WTC11 (cell line): ENCODE measurements around the gene GANAB. TPM values are rescaled to one million over a fixed set of nuclear protein-coding genes. Genes with fewer than 3 reads are reported as not detected.

Source experiments
- ATAC-seq: fragments of 200-7000 bp; cut with Tn5 transposase; 2 replicates; pipeline ENCODE4 v1.10.0; 2021; ENCODE audit warnings: mild to moderate bottlenecking, moderate library complexity
- CTCF ChIA-PET: fragments of 300-600 bp; sonication (Branson Sonifier 250); formaldehyde crosslinking; loops from one replicate; lab custom pipeline; 2021; ENCODE audit warnings: antibody characterized with exemption; lab: Charles Lee
- POLR2A ChIA-PET: fragments of 350-600 bp; sonication (Branson Sonifier 250); formaldehyde crosslinking; loops from one replicate; lab custom pipeline; 2021; ENCODE audit warnings: antibody characterized with exemption; lab: Charles Lee
- DNase-seq: peaks from one replicate; pipeline ENCODE4 v3.0.0; 2021; ENCODE audit warnings: low spot score
- H3K27ac Mint-ChIP-seq: 2 replicates; pipeline ENCODE4 v1.8.0; 2021; ENCODE audit warnings: mixed read lengths
- H3K27me3 Mint-ChIP-seq: 2 replicates; pipeline ENCODE4 v1.8.0; 2021; ENCODE audit warnings: low read depth, mild to moderate bottlenecking, moderate library complexity, mixed read lengths
- H3K36me3 Mint-ChIP-seq: 2 replicates; pipeline ENCODE4 v1.8.0; 2021; ENCODE audit warnings: mixed read lengths
- H3K4me1 Mint-ChIP-seq: 2 replicates; pipeline ENCODE4 v1.8.0; 2022; ENCODE audit warnings: mixed read lengths
- H3K4me3 Mint-ChIP-seq: 2 replicates; pipeline ENCODE4 v1.8.0; 2021; ENCODE audit warnings: mild to moderate bottlenecking, moderate library complexity, mixed read lengths
- H3K9me3 Mint-ChIP-seq: 2 replicates; pipeline ENCODE4 v1.8.0; 2021; ENCODE audit warnings: mixed read lengths
- ARID4B ChIP-seq: sonication (generic); formaldehyde crosslinking; IDR thresholded peaks from 2 replicates; pipeline ENCODE4 v1.8.0; 2023; ENCODE audit warnings: missing genetic modification reagents, mild to moderate bottlenecking, borderline replicate concordance
- E2F4 ChIP-seq: sonication (generic); formaldehyde crosslinking; IDR thresholded peaks from 2 replicates; pipeline ENCODE4 v1.8.1; 2022; ENCODE audit warnings: low read depth, mild to moderate bottlenecking, moderate library complexity, missing genetic modification reagents, borderline replicate concordance
- FOXK1 ChIP-seq: sonication (generic); formaldehyde crosslinking; IDR thresholded peaks from 2 replicates; pipeline ENCODE4 v1.8.0; 2022; ENCODE audit warnings: mild to moderate bottlenecking, moderate library complexity, missing genetic modification reagents
- FOXP1 ChIP-seq: sonication (generic); formaldehyde crosslinking; IDR thresholded peaks from 2 replicates; pipeline ENCODE4 v1.8.0; 2022; ENCODE audit warnings: missing genetic modification reagents, mild to moderate bottlenecking, moderate library complexity, borderline replicate concordance
- NFATC4 ChIP-seq: fragments of 250-450 bp; sonication (Bioruptor Pico); IDR thresholded peaks from 2 replicates; pipeline ENCODE4 v1.9.0; 2021; ENCODE audit warnings: mild to moderate bottlenecking
- PRDM15 ChIP-seq: sonication (generic); formaldehyde crosslinking; IDR thresholded peaks from 2 replicates; pipeline ENCODE4 v1.8.0; 2022; ENCODE audit warnings: missing genetic modification reagents
- PREB ChIP-seq: sonication (generic); formaldehyde crosslinking; IDR thresholded peaks from 2 replicates; pipeline ENCODE4 v1.8.1; 2022; ENCODE audit warnings: mild to moderate bottlenecking, missing genetic modification reagents, moderate library complexity, borderline replicate concordance
- RELA ChIP-seq: sonication (generic); formaldehyde crosslinking; IDR thresholded peaks from 2 replicates; pipeline ENCODE4 v1.8.1; 2022; ENCODE audit warnings: missing genetic modification reagents, mild to moderate bottlenecking, borderline replicate concordance
- SMAD3 ChIP-seq: sonication (generic); formaldehyde crosslinking; IDR thresholded peaks from 2 replicates; pipeline ENCODE4 v1.8.0; 2022; ENCODE audit warnings: missing genetic modification reagents, mild to moderate bottlenecking, borderline replicate concordance
- SMAD4 ChIP-seq: sonication (generic); formaldehyde crosslinking; IDR thresholded peaks from 2 replicates; pipeline ENCODE4 v1.8.0; 2022; ENCODE audit warnings: mild to moderate bottlenecking, missing genetic modification reagents
- SOX15 ChIP-seq: fragments of 250-450 bp; sonication (Bioruptor Pico); IDR thresholded peaks from 2 replicates; pipeline ENCODE4 v1.9.0; 2021; ENCODE audit warnings: mild to moderate bottlenecking
- SP1 ChIP-seq: sonication (generic); formaldehyde crosslinking; conservative IDR thresholded peaks from 2 replicates; pipeline ENCODE4 v1.8.1; 2022; ENCODE audit warnings: missing genetic modification reagents
- USF1 ChIP-seq: sonication (generic); formaldehyde crosslinking; IDR thresholded peaks from 2 replicates; pipeline ENCODE4 v1.8.0; 2022; ENCODE audit warnings: mild to moderate bottlenecking, missing genetic modification reagents
- USF2 ChIP-seq: sonication (generic); formaldehyde crosslinking; IDR thresholded peaks from 2 replicates; pipeline ENCODE4 v1.8.1; 2023; ENCODE audit warnings: mild to moderate bottlenecking, missing genetic modification reagents, moderate library complexity
- ZNF416 ChIP-seq: fragments of 250-450 bp; sonication (Bioruptor Pico); IDR thresholded peaks from 2 replicates; pipeline ENCODE4 v1.9.0; 2021; ENCODE audit warnings: mild to moderate bottlenecking, inconsistent platforms
- ZNF512 ChIP-seq: sonication (generic); formaldehyde crosslinking; IDR thresholded peaks from 2 replicates; pipeline ENCODE4 v1.8.1; 2022; ENCODE audit warnings: missing genetic modification reagents, borderline replicate concordance
- total RNA-seq: library from RNA; stranded (reverse); gene quantifications from 3 replicates; pipeline ENCODE4 v1.2.3, GENCODE V29; 2021

Gene GANAB
- total RNA-seq, 1 experiment from 2014 or later, result 327 TPM

- H3K4me3 Mint-ChIP-seq, result peak overlapping the region; percentile 40
- H3K4me1 Mint-ChIP-seq, result peaks cover 9% of the 10 kb centered on the region; the same call in 1 of the 2 replicates
- peak; percentile 41 for DNase-seq
- H3K9me3 Mint-ChIP-seq, result no peaks in the 10 kb centered on the region
- no peaks in the 10 kb centered on the region for H3K27me3 Mint-ChIP-seq
- peak; percentile 65 for ATAC-seq
- H3K36me3 Mint-ChIP-seq, result peaks cover 18% of the 10 kb centered on the region
- ChIA-PET CTCF (interaction anchor here (0.9 to 3.0 kb wide), 4 partner anchors 16 to 145 kb away, joined by 3 to 10 read pairs (median 5); partner anchors contain the start of genes HNRNPUL2, LBHD1 and TMEM179B), POLR2A (interaction anchor here (0.6 to 2.2 kb wide), 6 partner anchors 16 to 249 kb away, joined by 3 to 9 read pairs (median 8); partner anchors contain the start of genes BSCL2, C11orf98, CSKMT and GNG3)
- H3K27ac Mint-ChIP-seq, result peak overlapping the region; percentile 47; the same call in 1 of the 2 replicates
- TF ChIP-seq SMAD4 (CRISPR knock-in tag) (no peak), SMAD3 (CRISPR knock-in tag) (no peak), PREB (CRISPR knock-in tag) (no peak), FOXP1 (CRISPR knock-in tag) (peak; percentile 50; the same call in 1 of the 2 replicates)
Measured at GRCh38 chr11:62687508-62688396, 41.3 kb upstream of the GANAB start.

- peaks cover 7% of the 10 kb centered on the region for H3K36me3 Mint-ChIP-seq
- ChIA-PET CTCF (no interaction called here), POLR2A (interaction anchor here (0.6 kb wide), 1 partner anchor 11 kb away, joined by 3 read pairs; the partner anchor contains the start of gene UQCC3)
- no peaks in the 10 kb centered on the region for H3K27me3 Mint-ChIP-seq
- peaks cover 12% of the 10 kb centered on the region for H3K4me1 Mint-ChIP-seq
- no peak overlapping the region for H3K27ac Mint-ChIP-seq
- H3K4me3 Mint-ChIP-seq, result no peak overlapping the region
- no peaks in the 10 kb centered on the region for H3K9me3 Mint-ChIP-seq
- TF ChIP-seq E2F4 (no peak), SOX15 (CRISPR knock-in tag) (no peak), RELA (CRISPR knock-in tag) (no peak), ARID4B (CRISPR knock-in tag) (no peak), FOXK1 (no peak), PRDM15 (CRISPR knock-in tag) (no peak), ZNF416 (CRISPR knock-in tag) (no peak), ZNF512 (CRISPR knock-in tag) (no peak), USF2 (CRISPR knock-in tag) (no peak), USF1 (CRISPR knock-in tag) (no peak), NFATC4 (CRISPR knock-in tag) (no peak), SP1 (CRISPR knock-in tag) (no peak)
- no peak for ATAC-seq
- no peak for DNase-seq
Measured at GRCh38 chr11:62682518-62682917, 36.1 kb upstream of the GANAB start.
